HG03064 (cell line): ENCODE results near the gene TMEM123.

Source experiments
- ATAC-seq: cut with Tn5 transposase; IDR thresholded peaks from one replicate; pipeline ENCODE4 v1.9.1; 2021; ENCODE audit warnings: low read depth; ENCODE audit not compliant: unreplicated experiment

TMEM123 gene

GRCh38 chr11:102428696-102429095, 23.9 kb downstream of the TMEM123 start:
- no peak for ATAC-seq

GRCh38 chr11:102427068-102427467, 25.5 kb downstream of the TMEM123 start:
- no peak for ATAC-seq

- no peak for ATAC-seq
Observed at GRCh38 chr11:102426570-102426969, 26.0 kb downstream of the TMEM123 start.

DNA sequence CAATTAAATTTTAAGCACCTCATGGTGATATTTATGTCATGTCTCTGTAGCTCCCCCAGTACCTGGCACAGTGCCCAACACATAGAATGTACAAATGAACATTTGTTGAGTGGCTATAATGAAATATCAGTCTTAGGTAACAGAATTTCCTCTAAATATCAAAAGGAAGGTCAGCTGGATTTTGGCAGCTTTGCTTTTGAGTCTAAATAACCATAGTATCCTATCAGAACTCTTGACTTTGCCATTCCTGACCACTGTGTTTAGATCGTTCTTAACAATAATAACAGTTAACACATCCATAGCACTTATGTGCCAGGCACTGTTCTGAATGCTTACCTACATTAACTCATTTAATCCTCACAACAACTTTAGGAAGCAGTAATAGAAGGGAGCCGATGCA, 26.6 kb downstream of the TMEM123 start:
- ATAC-seq, result no peak

- no peak for ATAC-seq
Observed at GRCh38 chr11:102423936-102424335, 28.6 kb downstream of the TMEM123 start.

DNA sequence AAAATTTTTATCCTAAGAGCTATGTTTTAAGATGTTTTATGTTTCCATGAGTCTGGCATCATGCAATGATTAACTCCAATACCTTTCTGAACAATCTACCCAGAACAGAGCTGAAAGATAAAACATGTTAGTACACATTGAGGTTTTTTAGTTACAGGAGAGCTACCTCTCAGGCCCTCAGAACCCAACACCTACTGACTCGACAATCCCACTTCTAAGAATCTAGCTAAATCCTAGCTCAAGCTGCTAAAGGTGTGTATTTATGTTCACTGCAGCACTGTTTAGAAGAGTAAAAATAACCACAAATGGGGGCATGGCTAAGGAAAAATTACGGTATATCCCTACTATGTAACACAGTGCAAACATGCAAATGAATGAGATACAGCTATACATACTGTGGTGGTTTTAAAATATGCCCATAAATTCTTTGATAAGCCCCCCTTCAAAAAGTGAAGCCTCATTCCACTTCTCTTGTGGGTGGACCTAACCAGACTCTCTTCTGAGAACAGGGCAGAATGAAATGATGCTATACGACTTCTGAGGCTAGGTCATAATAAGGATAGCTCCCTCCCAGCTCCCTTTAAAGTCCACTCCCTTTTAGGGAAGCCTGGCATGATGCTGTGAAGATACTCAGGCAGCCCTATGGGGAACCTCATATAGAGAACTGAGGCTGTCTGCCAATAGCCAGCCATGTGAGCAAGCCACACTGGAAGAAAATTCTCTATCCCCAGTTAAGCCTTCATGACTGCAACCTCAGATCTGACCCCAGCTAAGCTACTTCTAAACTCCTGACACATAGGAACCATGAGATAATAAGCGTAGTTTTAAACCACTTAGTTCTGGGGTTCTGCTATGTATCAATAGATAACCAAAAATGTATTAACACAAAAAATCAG, 29.5 kb downstream of the TMEM123 start:
- ATAC-seq, result no peak

DNA sequence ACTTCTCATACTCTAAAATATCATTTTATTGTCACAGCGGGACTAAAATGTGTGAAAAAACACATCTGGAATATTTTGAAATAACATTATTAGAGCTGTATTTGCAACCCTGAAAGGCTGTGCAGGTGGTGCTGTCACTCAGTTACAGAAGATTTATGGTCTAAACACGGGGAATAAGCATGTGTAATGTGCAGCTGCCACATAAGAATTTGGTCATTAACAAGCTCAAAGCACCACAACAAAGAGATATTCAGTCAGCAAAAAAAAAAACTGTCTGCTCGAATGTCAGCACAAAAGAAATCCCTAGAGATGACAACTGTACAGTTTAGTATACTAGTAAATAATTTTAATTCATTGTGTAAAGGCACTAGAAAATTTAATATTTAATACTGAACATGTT, 31.3 kb downstream of the TMEM123 start:
- no peak for ATAC-seq

DNA sequence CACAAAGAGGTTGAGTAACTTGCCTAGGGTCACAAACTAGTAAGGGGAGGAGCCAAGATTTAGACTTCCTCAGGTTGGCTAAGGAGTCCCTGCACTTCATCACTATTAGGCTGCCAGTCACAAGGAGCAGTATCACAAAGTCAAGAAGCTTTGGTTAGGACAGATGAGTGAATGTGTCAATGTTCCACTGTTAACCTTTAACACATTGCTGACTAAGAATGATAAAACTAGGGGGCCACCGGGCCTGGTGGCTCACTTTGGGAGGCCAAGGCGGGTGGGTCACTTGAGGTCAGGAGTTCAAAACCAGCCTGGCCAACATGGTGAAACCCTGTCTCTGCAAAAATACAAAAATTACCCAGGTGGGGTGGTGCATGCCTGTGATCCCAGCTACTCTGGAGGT, 32.0 kb downstream of the TMEM123 start:
- peak; percentile 77 for ATAC-seq

DNA sequence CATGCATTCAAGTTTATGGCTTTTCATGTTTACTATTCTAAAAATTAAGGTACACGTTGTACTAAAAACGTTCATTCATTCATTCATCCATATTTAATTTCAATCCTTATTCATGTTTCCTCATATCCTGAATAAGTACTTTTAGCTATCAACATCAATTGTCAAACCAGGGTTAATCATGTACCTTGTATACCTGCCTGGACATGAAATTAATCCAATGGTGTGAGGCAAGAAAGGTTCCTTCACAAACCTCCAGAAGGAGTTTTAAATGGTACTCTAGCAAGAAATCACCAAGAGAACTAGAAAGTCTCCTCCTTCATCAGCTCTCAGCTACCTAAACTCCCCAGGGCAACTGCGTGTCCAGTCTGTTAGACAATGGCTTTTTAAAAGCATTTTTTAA, 33.4 kb downstream of the TMEM123 start:
- ATAC-seq, result no peak

- ATAC-seq, result no peak
Observed at GRCh38 chr11:102416976-102417375, 35.6 kb downstream of the TMEM123 start.

DNA sequence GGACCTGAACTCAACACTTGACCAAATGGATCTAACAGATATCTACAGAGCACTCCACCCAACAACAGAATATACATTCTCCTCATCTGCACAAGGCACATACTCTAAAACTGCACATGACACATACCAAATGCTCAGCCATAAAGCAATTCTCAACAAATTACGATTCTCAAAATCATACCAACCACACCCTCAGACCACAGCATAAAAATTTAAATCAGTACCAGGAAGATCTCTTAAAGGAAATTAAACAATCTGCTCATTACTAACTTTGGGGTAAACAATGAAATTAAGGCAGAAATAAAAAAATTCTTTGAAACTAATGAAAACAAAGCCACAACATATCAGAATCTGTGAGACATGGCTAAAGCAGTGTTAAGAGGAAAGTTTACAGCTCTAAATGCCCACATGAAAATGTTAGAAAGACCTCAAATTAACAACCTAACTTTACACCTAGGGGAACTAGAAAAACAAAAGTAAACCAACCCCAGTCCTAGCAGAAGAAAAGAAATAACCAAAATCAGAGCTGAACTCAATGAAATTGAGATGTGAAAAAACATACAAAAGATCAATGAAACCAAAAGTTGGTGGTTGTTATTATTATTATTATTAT, 37.2 kb downstream of the TMEM123 start:
- no peak for ATAC-seq

- no peak for ATAC-seq
Observed at GRCh38 chr11:102414559-102414958, 38.0 kb downstream of the TMEM123 start.

DNA sequence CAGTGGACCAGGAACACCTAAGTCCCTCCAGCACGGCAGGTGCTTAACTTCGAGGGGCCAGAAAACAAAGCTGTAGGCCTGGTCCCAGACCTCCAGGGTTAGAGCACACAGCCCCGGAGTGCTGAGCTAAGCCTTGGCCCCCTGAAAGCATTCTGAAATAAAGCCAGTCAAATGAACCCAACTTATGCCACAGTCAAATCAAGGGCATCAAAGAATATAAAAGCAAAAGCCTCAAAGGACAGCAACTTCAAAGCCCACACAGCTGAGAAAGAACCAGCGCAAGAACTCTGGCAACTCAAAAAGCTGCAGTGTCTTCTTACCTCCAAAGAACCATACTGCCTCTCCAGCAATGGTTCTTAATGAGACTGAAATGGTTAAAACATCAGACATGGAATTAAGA, 39.1 kb downstream of the TMEM123 start:
- no peak for ATAC-seq

DNA sequence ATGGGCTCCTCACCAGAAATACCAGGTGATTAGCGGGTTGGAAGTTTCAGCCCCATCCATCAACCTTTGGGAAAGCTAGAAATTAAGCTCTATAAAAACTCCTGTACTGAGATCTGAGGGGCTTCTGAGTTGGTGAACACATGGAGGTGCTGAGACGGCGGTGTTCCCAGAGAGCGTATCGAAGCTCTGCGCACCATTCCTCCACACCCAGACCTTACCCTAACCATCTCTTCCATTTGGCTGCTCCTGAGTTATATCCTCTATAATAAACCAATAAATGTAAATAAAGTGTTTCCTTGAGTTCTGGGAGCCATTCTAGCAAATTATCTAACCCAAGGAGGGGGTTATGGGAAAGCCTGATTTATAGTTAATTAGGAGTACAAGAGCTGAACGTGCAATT, 41.4 kb downstream of the TMEM123 start:
- ATAC-seq, result no peak

GRCh38 chr11:102410382-102410784, 42.2 kb downstream of the TMEM123 start:
- no peak for ATAC-seq

DNA sequence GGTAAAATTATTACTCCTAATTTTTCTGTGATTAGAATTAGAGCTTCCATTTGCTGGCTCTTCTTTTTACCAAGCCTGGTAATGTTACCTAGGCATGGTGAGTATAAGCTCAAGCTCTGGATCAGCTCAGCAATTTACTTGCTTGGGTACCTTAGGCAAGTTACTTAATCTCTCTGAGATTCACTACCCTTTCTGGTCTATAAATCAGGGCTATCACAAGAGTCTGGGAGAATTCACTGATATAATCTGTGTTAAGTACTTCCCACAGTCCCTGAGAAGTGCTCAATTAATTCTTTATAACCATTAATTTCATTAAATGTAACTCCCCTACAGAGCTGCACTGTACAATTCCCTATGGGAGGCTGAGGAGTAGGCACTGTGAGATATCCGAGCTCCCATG, 44.2 kb downstream of the TMEM123 start:
- ATAC-seq, result no peak

DNA sequence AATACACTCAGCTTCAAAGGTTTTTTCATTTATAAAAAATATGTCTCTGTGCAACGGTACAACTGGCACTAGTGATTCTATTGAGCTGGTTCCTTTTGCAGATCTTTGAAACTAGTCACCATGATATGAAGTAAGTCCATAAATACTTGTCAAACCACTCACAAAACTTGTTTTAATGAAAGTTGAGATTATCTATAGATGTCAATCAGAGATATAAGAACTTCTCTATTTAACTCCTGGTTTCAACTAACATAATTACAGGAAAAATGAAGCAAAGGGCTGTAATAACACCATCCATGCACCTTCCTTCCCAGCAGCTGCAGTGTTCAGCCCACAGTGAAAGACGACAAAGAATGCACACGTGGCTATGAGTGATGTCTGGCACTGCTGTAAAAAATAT, 44.7 kb downstream of the TMEM123 start:
- no peak for ATAC-seq

DNA sequence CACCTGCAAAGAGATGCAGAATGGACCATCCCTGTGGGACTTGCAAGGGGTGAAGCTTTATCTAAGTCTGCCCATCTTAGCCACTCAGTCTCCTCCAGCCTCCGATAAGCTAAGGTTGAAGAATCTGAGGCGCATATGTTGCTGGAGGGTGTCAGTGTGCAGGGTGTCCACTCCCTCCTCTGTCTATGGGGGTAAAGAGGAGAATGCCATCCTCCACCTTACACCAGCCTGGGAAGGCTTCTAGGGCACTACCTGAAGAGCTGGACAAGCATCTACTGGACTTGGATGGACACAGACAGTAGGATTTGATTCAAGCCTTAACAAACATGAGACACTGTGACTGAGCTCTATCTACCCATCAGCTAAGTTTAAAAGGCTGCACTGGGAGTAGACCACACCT, 46.5 kb downstream of the TMEM123 start:
- ATAC-seq, result no peak

DNA sequence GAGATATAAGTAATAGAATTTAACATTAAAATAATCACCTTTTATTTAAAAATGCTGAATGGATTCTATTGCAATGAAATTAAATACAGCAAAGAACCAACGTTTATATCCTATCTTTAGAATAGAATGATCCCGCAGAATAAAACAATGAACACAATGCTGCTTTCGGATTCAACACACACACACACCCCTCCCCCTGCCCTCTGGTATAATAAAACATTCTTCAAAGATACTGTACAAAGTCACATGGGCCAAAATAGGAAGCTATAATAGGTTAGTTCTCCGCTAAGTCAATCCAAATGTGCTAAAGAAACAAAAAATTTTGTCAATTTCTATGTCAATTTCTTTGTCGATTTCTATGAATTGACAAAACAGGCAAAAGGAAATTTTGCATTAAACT, 47.1 kb downstream of the TMEM123 start:
- ATAC-seq, result no peak

DNA sequence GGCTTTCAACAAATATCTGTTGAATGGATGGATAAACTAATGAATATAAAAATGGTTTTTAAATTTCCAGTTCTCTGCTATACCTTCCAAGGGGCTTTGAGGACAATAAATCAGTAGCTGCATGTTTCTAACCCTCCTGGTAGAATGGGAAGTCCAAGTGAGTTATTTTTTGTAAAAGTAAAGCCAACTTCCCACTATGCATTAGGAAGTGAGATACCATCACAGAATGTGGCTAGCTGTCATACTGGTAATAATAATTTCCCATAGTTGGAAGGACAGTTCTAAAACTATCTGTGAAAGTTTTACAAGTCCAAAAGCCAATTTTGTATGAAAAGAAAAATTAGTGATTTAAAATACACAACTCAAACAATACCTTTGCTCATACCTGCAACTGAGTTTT, 50.0 kb downstream of the TMEM123 start:
- no peak for ATAC-seq

GRCh38 chr11:102401905-102402304, 50.7 kb downstream of the TMEM123 start:
- ATAC-seq, result no peak

DNA sequence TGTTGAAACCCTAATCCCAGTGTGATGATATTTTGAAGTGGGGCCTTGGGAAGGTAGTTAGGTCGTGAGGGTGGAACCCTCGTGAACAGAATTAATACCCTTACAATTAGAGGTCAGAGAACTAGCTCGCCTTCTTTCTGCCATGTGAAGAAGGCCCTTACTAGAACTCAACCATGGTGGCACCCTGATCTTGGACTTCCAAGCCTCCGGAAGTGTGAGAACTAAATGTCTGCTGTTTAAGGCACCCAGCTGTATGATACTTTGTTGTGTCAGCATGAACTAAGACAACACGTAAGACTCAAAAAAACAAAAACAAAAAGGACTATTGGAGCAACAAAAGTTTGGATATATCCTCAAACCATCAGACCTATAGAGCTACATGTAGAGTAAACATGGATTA, 52.0 kb downstream of the TMEM123 start:
- ATAC-seq, result no peak
